Suprapubic skin (tissue), 4 donors: ENCODE results near the gene PTK6.

ENCODE experiments used
- CTCF ChIP-seq, 2 donors: fragments of 200-600 bp in 1 of 2; fragments of 450-650 bp in 1 of 2; sonication (generic) in 1 of 2; IDR thresholded peaks; one replicate each; pipeline ENCODE4 v1.5.1; 2016 to 2019; ENCODE audit warnings: antibody characterized with exemption in 2 of 2, mild to moderate bottlenecking in 1 of 2, moderate library complexity in 1 of 2
- EP300 ChIP-seq: sonication (generic); formaldehyde crosslinking; IDR thresholded peaks from one replicate; pipeline ENCODE4 v1.6.1; 2017; ENCODE audit warnings: antibody characterized with exemption
- POLR2A ChIP-seq, 2 donors: fragments of 450-650 bp; IDR thresholded peaks; one replicate each; pipeline ENCODE4 v1.6.1; 2017; ENCODE audit warnings: antibody characterized with exemption in 2 of 2, mild to moderate bottlenecking in 2 of 2, moderate library complexity in 2 of 2
- POLR2AphosphoS5 ChIP-seq, 3 donors: sonication (generic); formaldehyde crosslinking; IDR thresholded peaks; one replicate each; pipeline ENCODE4 v1.6.1; 2017; ENCODE audit warnings: antibody characterized with exemption in 3 of 3

GRCh38 chr20:63500151-63500901 is 36.9 kb downstream of the PTK6 start:
- TF ChIP-seq CTCF (IDR thresholded peaks at IDR 0.05) (no peak), EP300 (no peak), POLR2AphosphoS5 (IDR thresholded peaks at IDR 0.05) (no peak), POLR2A (IDR thresholded peaks at IDR 0.05) (no peak)
